ENCODE data around the gene SNU13. TPM values are rescaled to one million over a fixed set of nuclear protein-coding genes. Genes with fewer than 3 reads are reported as not detected.

Gene SNU13
- total and polyA plus RNA-seq, 12 donors, result 183 to 323 (median 197) TPM

GRCh38 chr22:41650229-41650628, 38.4 kb downstream of the SNU13 start:
- 91 to 100% methylated on average over 1 of the region's 1 CpG for WGBS, 2 donors
- no peak overlapping the region for H3K4me3 ChIP-seq
- peaks cover 13 to 99% (median 77%) of the 10 kb centered on the region in 9 donors for H3K36me3 ChIP-seq
- H3K4me1 ChIP-seq, result peaks cover 0 to 9% (median 0%) of the 10 kb centered on the region in 9 donors
- H3K27me3 ChIP-seq, result no peaks in the 10 kb centered on the region
- TF ChIP-seq CTCF (IDR thresholded peaks at IDR 0.05), result no peak
- no peaks in the 10 kb centered on the region for H3K9me3 ChIP-seq
- intact Hi-C loops (cut with DNase I), result no loop called here
- no peak for DNase-seq
- ATAC-seq, result no peak
- no peak overlapping the region for H3K27ac ChIP-seq

- DNase-seq, result no peak
- 86 to 95% methylated on average over 1 of the region's 1 CpG for WGBS, 2 donors
- no peak for ATAC-seq
- Histone ChIP-seq H3K4me1 (peaks cover 0 to 9% (median 0%) of the 10 kb centered on the region in 9 donors), H3K9me3 (no peaks in the 10 kb centered on the region), H3K27ac (no peak overlapping the region), H3K27me3 (no peaks in the 10 kb centered on the region), H3K36me3 (peaks cover 6 to 99% (median 71%) of the 10 kb centered on the region in 9 donors), H3K4me3 (no peak overlapping the region)
- no peak for TF ChIP-seq CTCF (IDR thresholded peaks at IDR 0.05)
- intact Hi-C loops (cut with DNase I), result no loop called here
Observed at GRCh38 chr22:41648432-41648831, 40.2 kb downstream of the SNU13 start.

GRCh38 chr22:41647771-41648170, 40.9 kb downstream of the SNU13 start:
- Histone ChIP-seq H3K4me3 (no peak overlapping the region), H3K4me1 (peaks cover 0 to 9% (median 0%) of the 10 kb centered on the region in 9 donors), H3K9me3 (no peaks in the 10 kb centered on the region), H3K27ac (no peak overlapping the region), H3K36me3 (peaks cover 6 to 99% (median 71%) of the 10 kb centered on the region in 9 donors), H3K27me3 (no peaks in the 10 kb centered on the region)
- DNase-seq, result no peak
- intact Hi-C loops (cut with DNase I), result no loop called here
- no peak for ATAC-seq
- no peak for TF ChIP-seq CTCF (IDR thresholded peaks at IDR 0.05)
- WGBS, 2 donors, result 80 to 86% methylated on average over 2 to 3 of the region's 3 CpGs

DNA sequence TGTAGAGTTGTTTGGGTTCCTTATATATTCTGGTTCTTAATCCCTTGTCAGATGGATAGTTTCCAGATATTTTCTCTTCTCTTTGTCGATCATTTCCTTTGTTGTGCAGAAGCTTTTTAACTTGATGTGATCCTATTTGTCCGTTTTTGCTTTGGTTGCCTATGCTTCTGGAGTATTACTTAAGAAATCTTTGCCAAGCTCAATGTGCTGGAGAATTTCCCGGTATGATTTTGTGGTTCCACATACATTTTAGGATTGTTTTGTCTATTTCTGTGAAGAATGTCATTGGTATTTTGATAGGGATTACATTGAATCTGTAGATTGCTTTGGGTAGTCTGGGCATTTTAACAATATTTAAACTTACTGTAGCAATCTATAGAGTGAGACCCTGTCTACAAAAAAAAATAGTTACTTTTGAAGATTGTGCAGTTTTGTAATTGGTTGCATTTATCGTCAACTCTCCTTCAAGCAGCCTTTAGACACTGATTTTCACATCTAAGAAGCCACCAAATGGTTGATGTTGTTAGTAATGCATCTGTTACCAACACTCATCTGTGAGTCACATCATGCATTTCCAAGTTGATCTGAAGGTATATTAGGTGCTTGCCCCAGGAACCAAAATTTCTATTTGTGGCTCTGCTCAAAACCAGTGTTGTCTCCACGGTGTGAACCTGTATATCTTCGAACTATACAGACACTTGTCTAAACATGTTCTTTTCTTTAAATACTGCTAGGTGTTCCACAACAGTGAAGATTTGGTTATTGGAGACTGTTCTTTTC, 46.1 kb downstream of the SNU13 start:
- TF ChIP-seq CTCF (IDR thresholded peaks at IDR 0.05), result no peak
- WGBS, 2 donors, result 89 to 97% methylated on average over 6 of the region's 6 CpGs

More for the DNA sequence above, 46.1 kb downstream of the SNU13 start:
- Histone ChIP-seq H3K9me3 (no peaks in the 10 kb centered on the region), H3K27me3 (no peaks in the 10 kb centered on the region), H3K4me1 (peaks cover 0 to 9% (median 0%) of the 10 kb centered on the region in 9 donors), H3K27ac (no peak overlapping the region), H3K4me3 (no peak overlapping the region), H3K36me3 (peaks cover 0 to 100% (median 75%) of the 10 kb centered on the region in 9 donors)
- ATAC-seq (no peak), DNase-seq (no peak)
- intact Hi-C loops (cut with DNase I), result no loop called here
